Ureter (tissue), 1 donor: ENCODE data around the gene DPY19L3. TPM values are rescaled to one million over a fixed set of nuclear protein-coding genes. Genes with fewer than 3 reads are reported as not detected.
A peak's percentile ranks its signal among the peaks of the same experiment; 100 is the strongest.
"Not testable (repeated sequence)": the region's sequence is repeated elsewhere in the genome, so short reads cannot be mapped to it uniquely, and the experiment has no call there.

Experiments
- DNase-seq: peaks from one replicate; pipeline ENCODE4 v3.0.0-alpha.2; 2020; ENCODE audit warnings: low spot score
- total RNA-seq: library from RNA; stranded (reverse); gene quantifications from one replicate; pipeline ENCODE4 v1.2.4, GENCODE V29; 2023
- donor health status: DM: yes; HTN: yes; CAD: no.

DPY19L3 gene
- total RNA-seq, 1 donor from 2014 or later, result 43.1 TPM

GRCh38 chr19:32498648-32499200, 93.2 kb downstream of the DPY19L3 start:
- DNase-seq, result no peak

- not testable (repeated sequence) for DNase-seq
Measured at GRCh38 chr19:32512498-32512897, 106.9 kb downstream of the DPY19L3 start.

- no peak for DNase-seq
Measured at GRCh38 chr19:32519023-32519422, 113.5 kb downstream of the DPY19L3 start.

- no peak for DNase-seq
Measured at GRCh38 chr19:32522967-32523366, 117.4 kb downstream of the DPY19L3 start.

GRCh38 chr19:32526895-32527294, 121.3 kb downstream of the DPY19L3 start:
- DNase-seq, result no peak

- DNase-seq, result peak; percentile 1
Measured at GRCh38 chr19:32530773-32531172, 125.2 kb downstream of the DPY19L3 start.

GRCh38 chr19:32532233-32532632, 126.7 kb downstream of the DPY19L3 start:
- DNase-seq, result no peak

Other genes starting within 250 kb of the DPY19L3 start
- 37.5 TPM for gene ZNF507, start 60.2 kb upstream of the DPY19L3 start, total RNA-seq
- 71.8 TPM for gene PDCD5, start 175.4 kb downstream of the DPY19L3 start, total RNA-seq